ENCODE results near the gene FGD3.

- TF ChIP-seq EZH2 (IDR thresholded peaks at IDR 0.05; ENCODE audit: low read length) (no peak), CTCF (optimal IDR thresholded peaks at IDR 0.05 in 1 of 3, IDR thresholded peaks at IDR 0.05 in 1 of 3, conservative IDR thresholded peaks at IDR 0.05 in 1 of 3; ENCODE audit: extremely low read depth in 1 of 3, insufficient read depth in 2 of 3, low read length in 3 of 3) (no peak)
These were observed 24.5 kb downstream of the FGD3 start for GRCh38 chr9:92971776-92972175.

Measured in keratinocyte (primary cell).